Fibroblast of skin of right biceps (primary cell): ENCODE results near the gene CD99.
"Not testable (repeated sequence)": the region's sequence is repeated elsewhere in the genome, so short reads cannot be mapped to it uniquely, and the experiment has no call there.

Source experiments
- DNase-seq: peaks from one replicate; pipeline ENCODE4 v3.0.0-alpha.2; 2013

CD99 gene

GRCh38 chrX:2700405-2701320 lies 9.6 kb downstream of the CD99 start:
- DNase-seq = no peak

GRCh38 chrX:2701600-2701999 lies 10.5 kb downstream of the CD99 start:
- DNase-seq = no peak

GRCh38 chrX:2703991-2704369 lies 12.9 kb downstream of the CD99 start:
- no peak for DNase-seq

DNA sequence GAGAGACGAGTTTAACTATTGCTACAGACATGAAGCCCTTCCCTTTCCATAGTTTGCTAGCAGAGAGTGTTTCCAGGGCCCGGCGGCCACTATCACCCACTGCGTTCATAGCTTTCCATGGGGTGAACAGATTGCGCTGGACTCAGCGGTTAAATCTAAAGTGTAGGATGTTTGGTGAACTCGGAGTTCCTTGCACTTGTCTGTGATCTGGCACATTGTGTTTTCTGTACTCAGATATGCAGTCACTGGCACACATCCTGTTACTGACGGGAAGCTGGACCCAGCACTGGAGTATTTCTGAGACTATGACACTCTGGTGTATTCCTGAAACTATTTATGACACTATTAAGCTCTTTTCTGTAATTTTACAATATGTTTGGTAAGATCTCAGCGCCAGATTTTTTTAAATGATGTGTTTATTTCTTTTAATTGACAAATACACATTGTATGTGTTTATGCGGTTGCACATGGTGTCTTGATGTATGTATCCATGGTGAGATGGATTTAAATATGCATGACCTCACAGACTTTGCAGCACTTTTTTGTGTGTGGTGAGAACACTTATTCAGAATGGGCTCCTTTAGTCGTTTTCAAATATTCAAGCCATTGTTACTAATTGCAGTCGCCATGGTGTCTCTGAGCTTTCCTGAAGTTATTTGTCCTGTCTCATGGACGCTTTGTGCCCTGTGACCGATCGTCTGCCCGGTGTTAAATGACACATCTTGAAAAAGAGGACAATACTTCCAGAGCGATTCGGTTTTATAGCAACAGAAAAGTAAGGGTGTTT lies 14.1 kb downstream of the CD99 start:
- no peak for DNase-seq

DNA sequence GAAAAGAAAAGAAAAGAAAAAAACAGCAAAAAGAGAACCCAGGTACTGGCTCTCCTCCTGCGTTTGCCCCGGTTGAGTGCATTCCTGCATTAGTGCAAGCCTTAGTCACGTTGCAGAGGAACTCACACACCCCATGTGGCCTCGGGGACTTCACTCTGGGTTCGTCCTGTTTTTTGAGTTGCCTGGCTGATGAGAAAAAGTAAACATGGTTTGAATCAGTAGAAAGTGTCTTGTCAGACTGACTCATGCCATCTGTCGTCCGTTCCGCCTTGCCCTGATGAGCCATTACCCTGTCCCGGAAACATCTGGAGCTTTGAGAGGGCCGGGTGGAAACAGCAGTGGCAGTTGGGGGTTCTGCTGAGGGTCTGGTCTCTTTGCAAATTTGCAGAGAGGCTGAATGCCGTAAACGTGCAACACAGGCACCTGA lies 16.3 kb downstream of the CD99 start:
- peak; percentile 96 for DNase-seq

- no peak for DNase-seq
Observed at GRCh38 chrX:2708021-2708420, 16.9 kb downstream of the CD99 start.

DNA sequence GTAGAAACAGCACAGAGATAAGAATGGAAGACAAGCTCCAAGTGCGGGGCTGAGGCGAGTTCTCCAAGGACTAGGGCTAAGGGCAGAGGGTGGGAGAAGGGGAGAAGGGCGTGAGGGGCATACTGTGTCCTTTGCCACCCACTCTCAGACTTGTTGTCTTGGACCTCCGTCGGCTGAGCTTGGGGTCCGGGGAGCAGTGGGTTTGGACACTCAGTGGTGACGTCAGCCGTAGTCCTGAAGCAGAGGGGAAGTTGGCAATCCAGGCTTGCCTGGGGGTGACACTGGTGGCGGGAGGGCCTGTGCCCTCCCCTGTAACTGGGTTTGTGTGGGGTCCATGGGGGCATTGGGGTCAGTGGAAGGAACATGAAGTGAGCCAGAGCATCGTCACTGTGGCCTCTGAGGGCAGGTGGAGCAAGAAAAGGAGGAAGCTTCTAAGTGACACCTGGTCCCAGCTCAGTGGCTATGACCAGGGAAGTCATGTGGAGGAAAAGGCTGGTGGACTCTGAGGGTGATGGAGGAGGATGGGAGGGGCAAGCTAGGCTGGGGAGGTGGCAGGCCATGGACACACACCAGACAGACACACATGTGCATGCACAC lies 17.6 kb downstream of the CD99 start:
- no peak for DNase-seq

DNA sequence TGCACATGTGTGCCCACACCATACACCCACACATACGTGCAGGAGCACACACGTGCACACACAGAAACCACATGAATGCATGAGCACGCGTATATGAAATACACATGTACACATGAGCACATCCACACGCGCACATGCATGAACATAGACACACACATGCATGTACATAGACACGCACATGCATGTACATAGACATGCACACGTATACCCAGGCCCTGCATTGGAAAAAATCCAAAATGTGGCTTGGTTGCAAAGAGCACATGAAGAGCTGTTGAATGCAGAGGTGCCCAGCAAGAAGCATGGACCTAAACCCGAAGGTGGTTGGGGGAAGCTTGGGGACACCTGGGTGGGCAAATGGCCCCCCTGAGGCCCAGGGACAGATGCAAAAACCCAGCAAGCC lies 18.5 kb downstream of the CD99 start:
- DNase-seq = no peak

DNA sequence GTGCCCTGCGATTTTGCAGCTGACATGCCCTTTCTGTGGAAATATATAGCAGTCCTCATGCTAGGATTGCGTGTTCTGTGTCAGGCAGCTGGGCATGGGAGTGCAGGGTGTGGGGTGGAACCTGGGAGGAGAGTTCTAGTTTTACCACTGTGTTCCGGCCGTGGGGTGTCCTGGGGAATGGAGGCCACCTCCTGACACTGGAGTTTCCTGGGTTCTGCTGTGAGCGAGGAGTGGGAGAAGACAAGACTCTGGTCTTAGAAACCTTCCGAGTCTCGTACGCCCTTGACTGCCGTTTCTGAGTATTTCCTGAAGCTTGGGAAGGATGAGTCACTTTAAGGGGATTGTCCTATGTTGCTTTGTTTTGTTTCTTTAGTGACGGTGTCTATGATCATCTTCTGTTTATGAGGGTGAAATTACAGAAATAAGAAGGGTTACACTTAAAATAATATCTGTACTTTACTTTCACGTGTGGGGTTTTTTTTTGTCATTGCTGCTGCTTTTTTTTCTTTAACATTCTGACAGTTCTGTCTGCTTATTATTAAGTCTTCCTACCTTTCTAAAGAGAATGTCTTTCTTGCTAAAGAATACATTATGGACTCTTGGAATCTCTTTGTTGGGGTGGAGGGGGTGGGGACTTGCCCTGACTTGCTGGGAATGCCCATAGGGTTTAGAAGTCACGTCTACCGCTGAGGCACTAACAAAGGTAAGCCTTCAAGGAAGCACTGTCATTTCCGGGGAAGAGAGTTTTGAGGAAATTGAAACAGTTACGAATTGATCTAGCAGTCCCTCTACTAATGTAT lies 19.1 kb downstream of the CD99 start:
- DNase-seq = peak; percentile 77

DNA sequence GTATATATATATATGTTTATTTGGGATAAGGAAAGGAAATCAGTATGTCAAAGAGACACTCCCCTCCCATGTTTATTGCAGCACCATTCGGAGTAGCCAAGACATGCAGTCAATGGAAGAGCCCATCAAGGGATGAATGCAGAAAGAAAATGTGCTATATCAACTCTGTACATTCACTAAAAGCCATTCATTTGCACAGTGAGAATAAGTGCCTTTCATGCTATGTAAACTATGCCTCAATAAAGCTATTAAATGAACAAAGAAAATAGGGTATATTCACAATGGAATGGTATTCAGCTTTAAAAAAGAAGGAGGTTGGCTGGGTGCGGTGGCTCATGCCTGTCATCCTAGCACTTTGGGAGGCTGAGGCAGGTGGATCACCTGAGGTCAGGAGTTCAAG lies 20.3 kb downstream of the CD99 start:
- DNase-seq = no peak

- DNase-seq = no peak
Observed at GRCh38 chrX:2712428-2712827, 21.3 kb downstream of the CD99 start.

DNA sequence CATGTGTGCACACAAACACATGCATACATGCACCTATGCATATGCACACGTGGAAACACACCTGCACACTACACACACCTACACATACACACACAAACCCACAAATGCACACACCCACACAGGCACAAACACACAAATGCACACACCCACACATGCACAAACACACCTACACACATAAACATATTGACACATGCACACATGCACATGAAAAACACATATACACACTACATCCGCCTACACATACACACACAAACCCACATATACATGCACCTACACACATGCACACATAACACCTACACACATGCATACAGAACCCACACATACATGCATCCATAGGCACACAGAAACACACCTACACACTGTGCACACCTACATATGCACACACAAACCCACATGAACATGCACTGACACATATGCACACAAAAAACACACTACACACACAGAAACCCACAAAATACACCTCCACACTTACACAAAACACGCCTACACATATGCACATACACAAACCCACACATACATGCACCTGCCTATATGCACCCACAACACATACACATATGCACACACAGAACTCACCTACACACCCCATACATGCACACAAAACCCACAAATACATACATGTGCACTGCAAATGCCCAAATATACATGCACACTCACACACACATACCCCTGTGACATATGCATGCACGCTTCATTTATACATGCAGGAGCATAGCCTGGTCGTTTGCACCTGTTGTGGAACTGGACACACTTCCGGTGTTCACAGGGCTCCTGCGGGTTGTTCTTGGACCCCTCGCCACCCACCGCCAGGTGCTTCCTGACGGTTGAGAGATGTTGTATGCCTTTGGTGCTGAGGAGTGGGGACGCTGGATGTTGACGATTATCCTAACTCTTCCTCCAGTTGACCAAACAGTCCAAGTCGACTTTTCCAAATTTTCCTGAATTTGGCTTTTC lies 22.1 kb downstream of the CD99 start:
- no peak for DNase-seq

- DNase-seq = no peak
Observed at GRCh38 chrX:2714551-2714950, 23.5 kb downstream of the CD99 start.

- DNase-seq = no peak
Observed at GRCh38 chrX:2715066-2715600, 24.0 kb downstream of the CD99 start.

- no peak for DNase-seq
Observed at GRCh38 chrX:2717312-2717711, 26.2 kb downstream of the CD99 start.

DNA sequence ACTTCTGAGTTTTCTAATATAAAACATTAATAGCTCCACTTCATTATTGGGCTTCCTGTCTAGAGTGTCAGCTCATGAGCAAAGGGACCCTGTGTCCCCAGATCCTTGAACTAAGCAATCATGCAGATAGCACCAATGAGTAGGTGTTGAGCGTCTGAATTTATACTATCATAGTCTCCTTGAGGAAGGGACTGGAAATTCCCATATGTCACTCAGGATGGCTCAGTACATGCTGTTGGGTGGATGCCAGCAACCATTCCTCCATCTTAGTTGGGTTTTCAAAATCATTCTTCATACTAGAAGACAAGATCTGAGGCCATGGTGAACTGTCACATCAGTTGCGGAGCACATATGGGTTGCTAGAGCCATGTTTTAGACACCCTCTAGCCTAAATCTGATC lies 27.7 kb downstream of the CD99 start:
- no peak for DNase-seq

DNA sequence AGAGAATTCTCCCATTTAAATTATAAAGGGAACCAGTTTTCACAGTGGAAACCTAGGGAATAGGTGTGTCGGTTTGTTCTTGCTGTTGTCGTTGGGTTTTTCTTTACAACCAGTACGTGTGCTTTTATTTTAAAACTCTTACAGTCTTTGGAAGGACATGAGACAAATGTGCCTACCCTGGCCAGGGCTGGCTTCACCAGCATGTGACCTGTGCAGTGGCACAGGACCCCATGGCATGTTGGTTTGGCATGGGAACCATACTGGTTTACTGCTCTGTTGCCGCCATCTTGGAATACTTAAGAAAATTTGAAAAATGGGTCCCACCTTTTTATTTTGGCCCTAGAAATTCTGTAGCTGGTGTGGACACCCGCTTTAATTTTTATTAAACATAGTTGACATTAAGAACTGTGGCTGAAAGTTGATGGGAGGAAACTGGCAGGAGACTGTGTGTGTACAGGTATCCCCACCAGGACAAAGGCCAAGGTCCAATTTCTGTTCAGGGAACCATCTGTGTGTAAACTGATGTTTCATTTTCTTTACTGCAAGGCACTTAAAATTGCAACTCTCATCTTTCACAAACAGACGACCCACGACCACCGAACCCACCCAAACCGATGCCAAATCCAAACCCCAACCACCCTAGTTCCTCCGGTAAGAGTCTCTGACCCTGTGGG lies 28.8 kb downstream of the CD99 start:
- no peak for DNase-seq

GRCh38 chrX:2723286-2723879 lies 32.3 kb downstream of the CD99 start:
- no peak for DNase-seq

GRCh38 chrX:2727264-2727663 lies 36.2 kb downstream of the CD99 start:
- DNase-seq = not testable (repeated sequence)

DNA sequence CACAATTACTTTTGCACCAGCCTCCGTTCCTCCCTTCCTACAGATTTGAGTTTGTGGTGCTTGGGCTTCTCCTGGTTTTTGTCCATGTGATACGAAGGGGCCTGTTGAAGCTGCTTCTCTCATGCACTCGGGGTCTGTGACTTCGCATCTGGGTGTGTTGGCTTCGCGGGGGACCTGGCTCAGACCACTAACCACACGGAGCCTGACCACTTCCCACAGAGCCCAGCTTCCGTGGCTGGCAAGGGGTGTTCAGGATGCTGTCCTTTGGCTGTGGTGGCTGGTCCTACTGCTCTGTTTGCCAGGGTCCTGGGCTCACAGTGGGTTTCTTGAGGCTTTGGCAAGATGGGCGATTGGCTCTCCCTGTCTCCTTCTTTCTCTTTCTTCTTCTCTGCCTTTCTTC lies 41.0 kb downstream of the CD99 start:
- DNase-seq = no peak
